22Rv1 (cell line): ENCODE results near the gene MTA1.

Experiments
- ZFX ChIP-seq: fragments of 450-650 bp; IDR thresholded peaks from 2 replicates; pipeline ENCODE4 v1.6.1; 2017; ENCODE audit warnings: antibody characterized with exemption, borderline replicate concordance
- TF ChIP-seq, protein P1 (sequence below): fragments of 450-650 bp; IDR thresholded peaks from 2 replicates; pipeline ENCODE4 v1.5.1; 2017; ENCODE audit warnings: mild to moderate bottlenecking

DNA sequence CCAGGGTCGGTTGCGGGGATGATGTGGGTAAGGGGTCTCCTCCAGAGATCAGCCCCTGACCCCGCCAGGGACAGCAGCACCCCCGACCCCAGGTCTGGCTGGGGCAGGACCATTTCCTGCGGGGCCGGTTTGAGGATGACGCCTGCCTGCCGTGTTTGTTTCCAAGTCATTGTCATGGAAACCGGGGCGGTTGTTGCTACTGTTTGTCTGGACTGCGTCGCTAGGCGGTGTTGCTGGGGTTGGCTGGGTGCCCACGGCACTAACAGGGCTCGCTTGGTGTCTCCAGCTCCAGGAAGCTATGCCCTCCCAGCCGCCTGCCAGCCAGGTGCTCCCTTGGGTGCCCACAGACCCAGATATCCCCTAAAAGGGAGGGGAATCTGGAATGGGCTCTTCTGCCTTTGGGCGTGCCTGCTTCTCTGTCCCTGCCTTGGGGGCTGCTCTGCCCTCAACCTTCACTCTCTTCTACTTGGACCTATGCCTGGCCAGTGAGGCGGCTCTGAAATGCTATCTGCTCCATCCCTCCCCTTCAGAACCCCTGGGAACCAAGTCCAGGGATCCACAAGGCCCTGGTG lies 62.3 kb downstream of the MTA1 start:
- TF ChIP-seq, protein P1, sequence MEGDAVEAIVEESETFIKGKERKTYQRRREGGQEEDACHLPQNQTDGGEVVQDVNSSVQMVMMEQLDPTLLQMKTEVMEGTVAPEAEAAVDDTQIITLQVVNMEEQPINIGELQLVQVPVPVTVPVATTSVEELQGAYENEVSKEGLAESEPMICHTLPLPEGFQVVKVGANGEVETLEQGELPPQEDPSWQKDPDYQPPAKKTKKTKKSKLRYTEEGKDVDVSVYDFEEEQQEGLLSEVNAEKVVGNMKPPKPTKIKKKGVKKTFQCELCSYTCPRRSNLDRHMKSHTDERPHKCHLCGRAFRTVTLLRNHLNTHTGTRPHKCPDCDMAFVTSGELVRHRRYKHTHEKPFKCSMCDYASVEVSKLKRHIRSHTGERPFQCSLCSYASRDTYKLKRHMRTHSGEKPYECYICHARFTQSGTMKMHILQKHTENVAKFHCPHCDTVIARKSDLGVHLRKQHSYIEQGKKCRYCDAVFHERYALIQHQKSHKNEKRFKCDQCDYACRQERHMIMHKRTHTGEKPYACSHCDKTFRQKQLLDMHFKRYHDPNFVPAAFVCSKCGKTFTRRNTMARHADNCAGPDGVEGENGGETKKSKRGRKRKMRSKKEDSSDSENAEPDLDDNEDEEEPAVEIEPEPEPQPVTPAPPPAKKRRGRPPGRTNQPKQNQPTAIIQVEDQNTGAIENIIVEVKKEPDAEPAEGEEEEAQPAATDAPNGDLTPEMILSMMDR: no peak
- TF ChIP-seq ZFX: no peak
